B cell (primary cell): ENCODE data around the gene NKX1-1. TPM values are rescaled to one million over a fixed set of nuclear protein-coding genes. Genes with fewer than 3 reads are reported as not detected.

Experiments used
- ATAC-seq: fragments of 200-7000 bp; cut with Tn5 transposase; one replicate; pipeline ENCODE4 v1.10.0; 2021; ENCODE audit warnings: low read depth, mild to moderate bottlenecking, moderate number of reproducible peaks, moderate library complexity
- CTCF ChIA-PET: fragments of 350-600 bp; sonication (Branson Sonifier 250); formaldehyde crosslinking; loops from one replicate; lab custom pipeline; 2021; ENCODE audit warnings: antibody characterized with exemption, inconsistent platforms; lab: Charles Lee
- POLR2A ChIA-PET: fragments of 350-600 bp; sonication (Branson Sonifier 250); formaldehyde crosslinking; loops from one replicate; lab custom pipeline; 2021; ENCODE audit warnings: antibody characterized with exemption; lab: Charles Lee
- DNase-seq: peaks from one replicate; pipeline ENCODE4 v3.0.0; 2013
- H2AFZ ChIP-seq: 2 replicates; pipeline ENCODE4 v1.6.1; 2012; ENCODE audit warnings: mild to moderate bottlenecking, low read depth, low read length; ENCODE audit not compliant: insufficient read depth, poor library complexity, severe bottlenecking
- H3K27ac ChIP-seq, 2 donors: 1 replicate in 1 of 2; 2 replicates in 1 of 2; pipeline ENCODE4 v1.5.1; 2012 to 2013; ENCODE audit warnings: low read length in 2 of 2, mild to moderate bottlenecking in 2 of 2, moderate library complexity in 1 of 2
- H3K27me3 ChIP-seq, 4 experiments: fragments of 200-600 bp in 1 of 4; sonication (generic) in 1 of 4; replicated peaks in 1 of 4; 1 replicate in 2 of 4; 2 replicates in 2 of 4; pipeline versions ENCODE4 v1.6.1 to v1.7.0; 2013 to 2016; ENCODE audit warnings: low read length in 3 of 4, mild to moderate bottlenecking in 2 of 4, mixed read lengths in 1 of 4, moderate library complexity in 1 of 4; ENCODE audit not compliant: insufficient read depth in 4 of 4, control insufficient read depth in 3 of 4; ENCODE audit errors: control extremely low read depth in 1 of 4
- H3K36me3 ChIP-seq, 2 experiments: replicated peaks in 1 of 2; 1 replicate in 1 of 2; 2 replicates in 1 of 2; pipeline versions ENCODE4 v1.6.1 to v1.7.1; 2013; ENCODE audit warnings: low read length in 1 of 2; ENCODE audit not compliant: insufficient read depth in 2 of 2, control insufficient read depth in 1 of 2; ENCODE audit errors: control extremely low read depth in 1 of 2, extremely low read depth in 1 of 2
- H3K4me1 ChIP-seq, 2 donors: fragments of 200-600 bp in 1 of 2; sonication (generic) in 1 of 2; 1 replicate in 1 of 2; 2 replicates in 1 of 2; pipeline versions ENCODE4 v1.5.1 to v1.6.1; 2013 to 2017; ENCODE audit warnings: low read length in 2 of 2; ENCODE audit not compliant: control insufficient read depth in 2 of 2, insufficient read depth in 2 of 2
- H3K4me2 ChIP-seq: replicated peaks from 2 replicates; pipeline ENCODE3; 2012; ENCODE audit warnings: mild to moderate bottlenecking, low read depth, low read length; ENCODE audit not compliant: poor library complexity, severe bottlenecking
- H3K4me3 ChIP-seq, 5 experiments: fragments of 200-600 bp in 1 of 5; sonication (generic) in 1 of 5; 1 replicate in 3 of 5; 2 replicates in 2 of 5; pipeline versions ENCODE4 v1.5.1 to v1.7.0; 2011 to 2016; ENCODE audit warnings: low read length in 4 of 5, mild to moderate bottlenecking in 4 of 5, low read depth in 2 of 5, control low read depth in 1 of 5, moderate library complexity in 1 of 5; ENCODE audit not compliant: insufficient read depth in 1 of 5; ENCODE audit errors: control extremely low read depth in 1 of 5, extremely low read depth in 1 of 5
- H3K79me2 ChIP-seq: fragments of 200-600 bp; sonication (generic); one replicate; pipeline ENCODE4 v1.6.0; 2016; ENCODE audit warnings: low read length; ENCODE audit not compliant: control insufficient read depth, insufficient read depth
- H3K9ac ChIP-seq: fragments of 200-600 bp; sonication (generic); 2 replicates; pipeline ENCODE4 v1.6.1; 2017; ENCODE audit warnings: mild to moderate bottlenecking, low read length, moderate library complexity
- H3K9me3 ChIP-seq, 3 donors: one replicate each; pipeline versions ENCODE4 v1.6.1 to v1.7.1; 2013; ENCODE audit warnings: low read length in 2 of 3; ENCODE audit not compliant: control insufficient read depth in 2 of 3, insufficient read depth in 1 of 3; ENCODE audit errors: control extremely low read depth in 1 of 3
- H4K20me1 ChIP-seq: 2 replicates; pipeline ENCODE4 v1.6.0; 2012; ENCODE audit warnings: mild to moderate bottlenecking, low read length; ENCODE audit not compliant: insufficient read depth, control insufficient read depth, poor library complexity, severe bottlenecking
- H3K27ac Mint-ChIP-seq: one replicate; pipeline ENCODE4 v1.8.0; 2021; ENCODE audit warnings: mixed read lengths
- H3K27me3 Mint-ChIP-seq: one replicate; pipeline ENCODE4 v1.8.0; 2021; ENCODE audit warnings: mixed read lengths
- H3K4me1 Mint-ChIP-seq: one replicate; pipeline ENCODE4 v1.8.0; 2021; ENCODE audit warnings: mixed read lengths
- H3K4me3 Mint-ChIP-seq: one replicate; pipeline ENCODE4 v1.8.0; 2021; ENCODE audit warnings: mixed read lengths
- H3K9me3 Mint-ChIP-seq: one replicate; pipeline ENCODE4 v1.8.0; 2022; ENCODE audit warnings: mixed read lengths; ENCODE audit not compliant: insufficient read depth
- CTCF ChIP-seq: fragments of 200-600 bp; IDR thresholded peaks from one replicate; pipeline ENCODE4 v1.8.0; 2022; ENCODE audit warnings: antibody characterized with exemption, mild to moderate bottlenecking
- EZH2 ChIP-seq: IDR thresholded peaks from 2 replicates; pipeline ENCODE4 v1.6.1; 2012; ENCODE audit warnings: borderline replicate concordance, low read depth, mild to moderate bottlenecking, moderate library complexity, low read length; ENCODE audit not compliant: insufficient read depth, poor library complexity, severe bottlenecking
- WGBS: methylation state at CpG from one replicate; pipeline ENCODE4 v1.1.5; 2013; ENCODE audit warnings: missing lambda C conversion rate; ENCODE audit not compliant: insufficient coverage; 5-methylcytosine and 5-hydroxymethylcytosine counted together
- intact Hi-C: fragments of 100-400 bp; cut with micrococcal nuclease; formaldehyde crosslinking; loops from one replicate; pipeline ENCODE4 v1.10.0; 2022
- polyA plus RNA-seq: library from polyadenylated mRNA; depleted of rRNA; stranded (reverse); fragments of >200 nt; gene quantifications from 2 replicates; pipeline ENCODE4 v1.2.3, GENCODE V29; 2012
- total RNA-seq, 2 donors: library from RNA; stranded (reverse); fragments of 120-200 nt in 1 of 2; gene quantifications; 1 replicate in 1 of 2; 2 replicates in 1 of 2; pipeline versions ENCODE4 v1.2.3 to v1.2.4, GENCODE V29; 2013 to 2022

Gene NKX1-1
- total and polyA plus RNA-seq, 2 donors (not counting 1 experiment from before 2014, with no cell fraction given) = not detected

- Histone ChIP-seq H3K4me2 (no peak overlapping the region), H4K20me1 (no peaks in the 10 kb centered on the region), H3K36me3 (no peaks in the 10 kb centered on the region), H3K9me3 (peaks cover 0 to 32% (median 0%) of the 10 kb centered on the region in 3 donors), H3K4me3 (no peak overlapping the region), H3K4me1 (no peaks in the 10 kb centered on the region), H3K27ac (no peak overlapping the region), H2AFZ (no peak overlapping the region), H3K79me2 (no peaks in the 10 kb centered on the region), H3K9ac (no peak overlapping the region), H3K27me3 (no peaks in the 10 kb centered on the region)
- Mint-ChIP-seq H3K4me1 (no peaks in the 10 kb centered on the region), H3K27ac (no peak overlapping the region), H3K4me3 (no peak overlapping the region), H3K9me3 (peaks cover 21% of the 10 kb centered on the region), H3K27me3 (no peaks in the 10 kb centered on the region)
- ChIA-PET CTCF (no interaction called here), POLR2A (no interaction called here)
- 87% methylated on average over 15 of the region's 18 CpGs for WGBS
- intact Hi-C loops = no loop called here
- TF ChIP-seq EZH2 (no peak), CTCF (no peak)
- ATAC-seq (no peak), DNase-seq (no peak)
These were observed 45.0 kb upstream of the NKX1-1 start for GRCh38 chr4:1451106-1451751.

- ChIA-PET POLR2A (no interaction called here), CTCF (no interaction called here)
- H3K4me3 Mint-ChIP-seq = no peak overlapping the region
- H3K27ac Mint-ChIP-seq = no peak overlapping the region
- Histone ChIP-seq H3K9ac (no peak overlapping the region), H3K4me1 (no peaks in the 10 kb centered on the region), H2AFZ (no peak overlapping the region), H3K4me3 (no peak overlapping the region), H3K79me2 (no peaks in the 10 kb centered on the region), H4K20me1 (no peaks in the 10 kb centered on the region), H3K9me3 (peaks cover 0 to 28% (median 0%) of the 10 kb centered on the region in 3 donors), H3K27me3 (no peaks in the 10 kb centered on the region), H3K36me3 (no peaks in the 10 kb centered on the region), H3K27ac (no peak overlapping the region), H3K4me2 (no peak overlapping the region)
- H3K4me1 Mint-ChIP-seq = no peaks in the 10 kb centered on the region
- ATAC-seq (no peak), DNase-seq (no peak)
- intact Hi-C loops = no loop called here
- 84% methylated on average over 26 of the region's 32 CpGs for WGBS
- TF ChIP-seq CTCF = no peak
- TF ChIP-seq EZH2 = no peak
- H3K9me3 Mint-ChIP-seq = peaks cover 21% of the 10 kb centered on the region
- H3K27me3 Mint-ChIP-seq = no peaks in the 10 kb centered on the region
These were observed 43.8 kb upstream of the NKX1-1 start for GRCh38 chr4:1449833-1450741.
